Neutrophil (primary cell): Measurements from ENCODE around the gene CENPVL3.

Experiments
- H3K27ac ChIP-seq: fragments of 200-600 bp; sonication (generic); 2 replicates; pipeline ENCODE4 v1.5.1; 2016; ENCODE audit warnings: mild to moderate bottlenecking, moderate library complexity
- H3K27me3 ChIP-seq: fragments of 200-600 bp; sonication (generic); 2 replicates; pipeline ENCODE4 v1.6.0; 2016; ENCODE audit warnings: mild to moderate bottlenecking
- H3K36me3 ChIP-seq: fragments of 200-600 bp; sonication (generic); 2 replicates; pipeline ENCODE4 v1.5.1; 2017
- H3K4me1 ChIP-seq, 2 experiments: fragments of 200-600 bp in 1 of 2; sonication (generic) in 1 of 2; 1 replicate in 1 of 2; 2 replicates in 1 of 2; pipeline versions ENCODE4 v1.5.1 to v1.6.1; 2013 to 2016; ENCODE audit warnings: low read depth in 1 of 2, low read length in 1 of 2, mild to moderate bottlenecking in 1 of 2, moderate library complexity in 1 of 2; ENCODE audit not compliant: control insufficient read depth in 1 of 2, insufficient read depth in 1 of 2
- H3K4me3 ChIP-seq, 2 experiments: fragments of 200-600 bp in 1 of 2; sonication (generic) in 1 of 2; 1 replicate in 1 of 2; 2 replicates in 1 of 2; pipeline ENCODE4 v1.5.1; 2013 to 2016; ENCODE audit warnings: low read depth in 1 of 2, low read length in 1 of 2, mild to moderate bottlenecking in 1 of 2, moderate library complexity in 1 of 2
- H3K9me3 ChIP-seq: fragments of 200-600 bp; sonication (generic); 2 replicates; pipeline ENCODE4 v1.5.1; 2016
- CTCF ChIP-seq: fragments of 200-600 bp; sonication (generic); IDR thresholded peaks from 2 replicates; pipeline ENCODE4 v1.5.1; 2016; ENCODE audit warnings: antibody characterized with exemption

CENPVL3 gene

GRCh38 chrX:51568586-51568985 lies 50.1 kb downstream of the CENPVL3 start:
- Histone ChIP-seq H3K27me3 (no peaks in the 10 kb centered on the region), H3K9me3 (no peaks in the 10 kb centered on the region), H3K4me1 (no peaks in the 10 kb centered on the region), H3K36me3 (no peaks in the 10 kb centered on the region), H3K27ac (no peak overlapping the region), H3K4me3 (no peak overlapping the region)
- no peak for TF ChIP-seq CTCF
